Loucy (cell line): ENCODE results near the gene BRD1.

ENCODE experiments used
- H2AFZ ChIP-seq: fragments of 200-600 bp; sonication (generic); 2 replicates; pipeline ENCODE4 v1.6.0; 2016; ENCODE audit warnings: antibody characterized with exemption, mild to moderate bottlenecking, low read length, moderate library complexity
- H3F3A ChIP-seq: fragments of 200-600 bp; 2 replicates; pipeline ENCODE4 v1.6.0; 2016; ENCODE audit warnings: antibody characterized with exemption, low read depth, mild to moderate bottlenecking
- H3K27me3 ChIP-seq: fragments of 200-600 bp; sonication (generic); 2 replicates; pipeline ENCODE4 v1.6.1; 2014; ENCODE audit warnings: low read length, mild to moderate bottlenecking; ENCODE audit not compliant: insufficient read depth, poor library complexity, severe bottlenecking
- H3K36me3 ChIP-seq: fragments of 200-600 bp; sonication (generic); 2 replicates; pipeline ENCODE4 v1.6.1; 2016; ENCODE audit warnings: low read length; ENCODE audit not compliant: insufficient read depth
- H3K4me1 ChIP-seq: fragments of 200-600 bp; sonication (generic); 2 replicates; pipeline ENCODE4 v1.5.1; 2014; ENCODE audit warnings: low read length, mild to moderate bottlenecking; ENCODE audit not compliant: insufficient read depth, poor library complexity, severe bottlenecking
- H3K4me2 ChIP-seq: fragments of 200-600 bp; sonication (generic); 2 replicates; pipeline ENCODE4 v1.6.0; 2014; ENCODE audit warnings: antibody characterized with exemption, low read length, low read depth, mild to moderate bottlenecking; ENCODE audit not compliant: poor library complexity, severe bottlenecking
- H3K4me3 ChIP-seq: fragments of 200-600 bp; sonication (generic); 2 replicates; pipeline ENCODE4 v1.5.1; 2014; ENCODE audit warnings: low read length, mild to moderate bottlenecking, mixed read lengths; ENCODE audit not compliant: poor library complexity, severe bottlenecking
- H3K79me2 ChIP-seq: fragments of 200-600 bp; sonication (generic); 2 replicates; pipeline ENCODE4 v1.6.1; 2014; ENCODE audit warnings: low read length; ENCODE audit not compliant: insufficient read depth
- H3K9ac ChIP-seq: fragments of 200-600 bp; sonication (generic); 2 replicates; pipeline ENCODE4 v1.6.0; 2014; ENCODE audit warnings: mild to moderate bottlenecking, low read depth, low read length, moderate library complexity; ENCODE audit not compliant: poor library complexity, severe bottlenecking
- H3K9me2 ChIP-seq: fragments of 200-600 bp; sonication (generic); replicated peaks from 2 replicates; pipeline ENCODE4 v1.6.1; 2016; ENCODE audit warnings: low read depth, low read length, mixed read lengths
- H3K9me3 ChIP-seq: fragments of 200-600 bp; sonication (generic); 2 replicates; pipeline ENCODE4 v1.6.1; 2014; ENCODE audit warnings: mild to moderate bottlenecking, antibody characterized with exemption, low read length, low read depth; ENCODE audit not compliant: insufficient read depth
- H4K20me1 ChIP-seq: fragments of 200-600 bp; sonication (generic); 2 replicates; pipeline ENCODE4 v1.6.0; 2014; ENCODE audit warnings: antibody characterized with exemption, low read length, mild to moderate bottlenecking; ENCODE audit not compliant: insufficient read depth, poor library complexity, severe bottlenecking
- EZH2phosphoT487 ChIP-seq: fragments of 200-600 bp; IDR thresholded peaks from 2 replicates; pipeline ENCODE4 v1.6.1; 2018; ENCODE audit warnings: antibody characterized with exemption, mild to moderate bottlenecking, moderate library complexity, borderline replicate concordance
- TF ChIP-seq, protein P1 (sequence below): fragments of 200-600 bp; sonication (generic); conservative IDR thresholded peaks from 2 replicates; pipeline ENCODE4 v1.5.1; 2014; ENCODE audit warnings: mild to moderate bottlenecking, antibody characterized with exemption, low read length

Gene BRD1

DNA sequence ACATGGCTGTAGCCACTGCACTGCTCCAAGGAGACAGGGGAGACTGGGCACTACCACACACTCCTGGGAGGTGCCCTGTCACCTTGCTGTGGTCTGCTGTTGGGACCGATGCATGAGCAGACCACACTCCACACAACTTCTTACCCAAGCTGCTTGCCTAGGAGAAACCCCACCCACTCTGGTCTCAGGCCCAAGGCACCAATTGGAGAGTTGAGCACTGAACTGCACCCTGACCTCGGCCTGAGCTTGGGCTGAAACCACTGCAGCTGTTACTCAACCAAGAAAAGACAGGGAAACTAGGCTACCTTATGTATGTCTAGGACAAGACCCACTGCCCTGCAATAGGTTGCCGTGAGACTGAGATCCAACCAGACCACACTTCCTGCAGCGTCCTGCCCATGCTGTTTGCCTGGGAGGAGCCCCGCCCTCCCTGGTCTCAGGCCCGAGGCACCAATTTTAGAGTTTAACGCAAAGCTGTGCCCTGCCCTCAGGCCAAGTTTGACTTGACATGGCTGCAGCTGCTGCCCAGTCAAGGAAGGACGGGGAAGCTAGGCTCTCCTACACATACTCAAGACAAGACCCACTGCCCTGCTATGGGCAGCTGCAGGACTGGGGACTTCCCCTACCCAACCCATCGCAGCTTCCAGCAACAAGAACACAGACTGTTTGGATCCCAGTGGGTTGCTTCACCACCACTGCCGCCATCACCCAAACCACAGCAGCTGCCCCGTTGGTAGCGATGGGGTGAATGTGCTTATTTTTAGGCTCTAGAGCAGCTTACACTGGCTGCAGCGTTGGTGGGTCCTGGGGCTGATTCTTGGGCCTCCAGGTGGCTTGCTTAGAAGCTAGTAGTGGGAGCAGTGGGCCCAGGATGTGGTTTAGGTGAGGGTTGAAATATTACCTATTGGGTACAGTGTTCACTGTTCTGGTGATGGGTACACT, 66.8 kb downstream of the BRD1 start:
- no peak overlapping the region for H3K4me2 ChIP-seq

DNA sequence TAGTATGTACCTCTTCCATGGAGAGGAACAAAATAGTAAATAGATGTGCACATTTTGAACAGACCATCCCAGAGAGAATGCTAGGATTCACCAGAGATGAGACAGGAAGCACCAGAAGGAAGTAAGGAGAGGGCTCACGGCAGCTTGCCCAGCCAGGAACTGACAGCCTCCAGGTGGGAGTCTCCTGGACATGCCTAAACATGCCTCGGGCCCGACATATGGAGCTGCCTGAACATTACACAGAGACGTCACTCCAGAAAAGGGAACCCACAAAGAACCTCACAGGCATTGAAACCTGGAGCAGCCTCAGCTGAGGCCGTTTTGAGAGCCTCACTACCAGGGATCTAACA, 67.4 kb downstream of the BRD1 start:
- H3K9me3 ChIP-seq = no peaks in the 10 kb centered on the region
- no peaks in the 10 kb centered on the region for H3F3A ChIP-seq
- no peak overlapping the region for H3K4me2 ChIP-seq
- no peaks in the 10 kb centered on the region for H3K27me3 ChIP-seq
- H2AFZ ChIP-seq = no peak overlapping the region
- H4K20me1 ChIP-seq = no peaks in the 10 kb centered on the region
- peaks cover 9% of the 10 kb centered on the region for H3K4me1 ChIP-seq
- H3K4me3 ChIP-seq = no peak overlapping the region
- H3K9ac ChIP-seq = no peak overlapping the region
- TF ChIP-seq, protein P1, sequence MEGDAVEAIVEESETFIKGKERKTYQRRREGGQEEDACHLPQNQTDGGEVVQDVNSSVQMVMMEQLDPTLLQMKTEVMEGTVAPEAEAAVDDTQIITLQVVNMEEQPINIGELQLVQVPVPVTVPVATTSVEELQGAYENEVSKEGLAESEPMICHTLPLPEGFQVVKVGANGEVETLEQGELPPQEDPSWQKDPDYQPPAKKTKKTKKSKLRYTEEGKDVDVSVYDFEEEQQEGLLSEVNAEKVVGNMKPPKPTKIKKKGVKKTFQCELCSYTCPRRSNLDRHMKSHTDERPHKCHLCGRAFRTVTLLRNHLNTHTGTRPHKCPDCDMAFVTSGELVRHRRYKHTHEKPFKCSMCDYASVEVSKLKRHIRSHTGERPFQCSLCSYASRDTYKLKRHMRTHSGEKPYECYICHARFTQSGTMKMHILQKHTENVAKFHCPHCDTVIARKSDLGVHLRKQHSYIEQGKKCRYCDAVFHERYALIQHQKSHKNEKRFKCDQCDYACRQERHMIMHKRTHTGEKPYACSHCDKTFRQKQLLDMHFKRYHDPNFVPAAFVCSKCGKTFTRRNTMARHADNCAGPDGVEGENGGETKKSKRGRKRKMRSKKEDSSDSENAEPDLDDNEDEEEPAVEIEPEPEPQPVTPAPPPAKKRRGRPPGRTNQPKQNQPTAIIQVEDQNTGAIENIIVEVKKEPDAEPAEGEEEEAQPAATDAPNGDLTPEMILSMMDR = no peak
- no peak for TF ChIP-seq EZH2phosphoT487
- H3K36me3 ChIP-seq = no peaks in the 10 kb centered on the region
- H3K9me2 ChIP-seq = no peaks in the 10 kb centered on the region
- no peaks in the 10 kb centered on the region for H3K79me2 ChIP-seq

More for the DNA sequence above, 66.8 kb downstream of the BRD1 start:
- Histone ChIP-seq H3K9ac (no peak overlapping the region), H3K79me2 (no peaks in the 10 kb centered on the region), H4K20me1 (no peaks in the 10 kb centered on the region), H3K36me3 (no peaks in the 10 kb centered on the region), H3F3A (no peaks in the 10 kb centered on the region), H2AFZ (no peak overlapping the region; the same call in 1 of the 2 replicates), H3K9me3 (no peaks in the 10 kb centered on the region), H3K4me1 (peaks cover 9% of the 10 kb centered on the region), H3K27me3 (no peaks in the 10 kb centered on the region), H3K4me3 (no peak overlapping the region), H3K9me2 (no peaks in the 10 kb centered on the region)
- TF ChIP-seq, protein P1 = no peak
- TF ChIP-seq EZH2phosphoT487 = no peak

DNA sequence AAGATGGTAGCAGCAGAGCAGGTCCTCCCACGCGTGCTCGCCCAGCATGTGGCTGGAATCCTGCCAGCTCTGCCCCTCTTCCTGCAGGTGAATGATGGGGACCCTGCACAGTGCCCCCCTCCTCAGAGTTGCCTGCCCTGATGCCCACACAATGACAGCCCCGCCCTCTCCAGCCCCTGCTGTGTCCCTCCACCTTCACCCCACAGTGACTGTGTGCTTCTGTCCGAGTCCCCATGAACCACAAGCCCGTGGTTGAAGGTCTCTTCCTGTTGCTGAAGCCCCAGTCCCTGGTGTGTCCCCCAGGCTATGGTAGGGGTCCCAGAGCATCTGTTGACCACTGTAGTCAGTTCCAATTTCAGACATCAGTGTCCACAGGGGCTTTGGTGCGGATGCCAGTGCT, 71.0 kb downstream of the BRD1 start:
- TF ChIP-seq, protein P1 = no peak
- TF ChIP-seq EZH2phosphoT487 = no peak
- Histone ChIP-seq H3K4me3 (no peak overlapping the region), H3K4me1 (peaks cover 9% of the 10 kb centered on the region), H4K20me1 (no peaks in the 10 kb centered on the region), H3K9me2 (no peaks in the 10 kb centered on the region), H3K4me2 (no peak overlapping the region), H3F3A (no peaks in the 10 kb centered on the region), H3K36me3 (no peaks in the 10 kb centered on the region), H3K9me3 (no peaks in the 10 kb centered on the region), H3K27me3 (no peaks in the 10 kb centered on the region), H3K9ac (no peak overlapping the region), H2AFZ (no peak overlapping the region), H3K79me2 (no peaks in the 10 kb centered on the region)
